HEK293 (cell line): ENCODE measurements around the gene RPL31.

ENCODE experiments used
- CTCF ChIA-PET: fragments of 350-600 bp; formaldehyde crosslinking; extraction: SDS; loops from one replicate; lab custom pipeline; 2021; ENCODE audit warnings: antibody characterized with exemption; lab: Yijun Ruan, JAX
- POLR2A ChIA-PET: fragments of 300-600 bp; formaldehyde crosslinking; extraction: SDS; loops from one replicate; lab custom pipeline; 2020; ENCODE audit warnings: antibody characterized with exemption, inconsistent platforms; lab: Yijun Ruan, JAX
- H3K27ac ChIP-seq: fragments of 200-500 bp; sonication (Bioruptor generic); 2 replicates; pipeline ENCODE4 v1.5.1; 2014; ENCODE audit warnings: low read depth, low read length, control low read depth, inconsistent platforms; ENCODE audit errors: extremely low read depth
- H3K36me3 ChIP-seq, 2 experiments: fragments of 200-500 bp in 1 of 2; sonication (Bioruptor generic) in 1 of 2; 1 replicate in 1 of 2; 2 replicates in 1 of 2; pipeline ENCODE4 v1.5.1; 2014 to 2017; ENCODE audit warnings: inconsistent platforms in 2 of 2, low read length in 2 of 2; ENCODE audit not compliant: control insufficient read depth in 2 of 2, insufficient read depth in 1 of 2
- H3K4me1 ChIP-seq: fragments of 200-500 bp; sonication (Bioruptor generic); 2 replicates; pipeline ENCODE4 v1.5.1; 2014; ENCODE audit warnings: mild to moderate bottlenecking, low read length, inconsistent platforms; ENCODE audit not compliant: control insufficient read depth, insufficient read depth
- H3K4me3 ChIP-seq: 2 replicates; pipeline ENCODE4 v1.5.1; 2011; ENCODE audit warnings: low read depth, mild to moderate bottlenecking, control low read depth, low read length, moderate library complexity
- H3K9me3 ChIP-seq: fragments of 200-500 bp; sonication (Bioruptor generic); 2 replicates; pipeline ENCODE4 v1.5.1; 2014; ENCODE audit warnings: low read depth, low read length, inconsistent platforms; ENCODE audit not compliant: control insufficient read depth, insufficient read depth
- BCL11A ChIP-seq: fragments of 450-650 bp; formaldehyde crosslinking; IDR thresholded peaks from 2 replicates; pipeline ENCODE4 v1.5.1; 2016; ENCODE audit warnings: low read depth, missing biosample characterization, missing genetic modification characterization
- BCL6B ChIP-seq: fragments of 450-650 bp; formaldehyde crosslinking; IDR thresholded peaks from 2 replicates; pipeline ENCODE4 v1.5.1; 2017; ENCODE audit warnings: missing biosample characterization, missing genetic modification characterization
- YY2 ChIP-seq: fragments of 450-650 bp; formaldehyde crosslinking; IDR thresholded peaks from 2 replicates; pipeline ENCODE4 v1.5.1; 2016; ENCODE audit warnings: missing biosample characterization, missing genetic modification characterization
- ZBTB49 ChIP-seq: fragments of 450-650 bp; formaldehyde crosslinking; IDR thresholded peaks from 2 replicates; pipeline ENCODE4 v1.5.1; 2016; ENCODE audit warnings: missing biosample characterization, missing genetic modification characterization, low read depth
- ZBTB7A ChIP-seq: fragments of 450-650 bp; formaldehyde crosslinking; IDR thresholded peaks from 2 replicates; pipeline ENCODE4 v1.5.1; 2016; ENCODE audit warnings: low read depth, missing biosample characterization, missing genetic modification characterization
- ZNF10 ChIP-seq: fragments of 450-650 bp; formaldehyde crosslinking; IDR thresholded peaks from 2 replicates; pipeline ENCODE4 v1.5.1; 2017; ENCODE audit warnings: missing biosample characterization, missing genetic modification characterization
- ZNF214 ChIP-seq: fragments of 450-650 bp; formaldehyde crosslinking; IDR thresholded peaks from 2 replicates; pipeline ENCODE4 v1.5.1; 2017; ENCODE audit warnings: missing biosample characterization, mild to moderate bottlenecking, missing genetic modification characterization, borderline replicate concordance
- ZNF426 ChIP-seq: fragments of 450-650 bp; formaldehyde crosslinking; IDR thresholded peaks from 2 replicates; pipeline ENCODE4 v1.5.1; 2017; ENCODE audit warnings: missing biosample characterization, missing genetic modification characterization, mild to moderate bottlenecking, inconsistent platforms, moderate library complexity
- ZNF433 ChIP-seq: fragments of 450-650 bp; formaldehyde crosslinking; IDR thresholded peaks from 2 replicates; pipeline ENCODE4 v1.5.1; 2016; ENCODE audit warnings: missing biosample characterization, missing genetic modification characterization, low read depth
- ZNF513 ChIP-seq: fragments of 450-650 bp; IDR thresholded peaks from 2 replicates; pipeline ENCODE4 v1.5.1; 2018; ENCODE audit warnings: missing biosample characterization, missing genetic modification characterization
- ZNF558 ChIP-seq: fragments of 450-650 bp; formaldehyde crosslinking; IDR thresholded peaks from 2 replicates; pipeline ENCODE4 v1.5.1; 2016; ENCODE audit warnings: missing biosample characterization, missing genetic modification characterization
- ZNF610 ChIP-seq: fragments of 450-650 bp; formaldehyde crosslinking; IDR thresholded peaks from 2 replicates; pipeline ENCODE4 v1.5.1; 2016; ENCODE audit warnings: missing biosample characterization, missing genetic modification characterization, borderline replicate concordance
- ZNF792 ChIP-seq: fragments of 450-650 bp; formaldehyde crosslinking; IDR thresholded peaks from 2 replicates; pipeline ENCODE4 v1.5.1; 2016; ENCODE audit warnings: missing biosample characterization, missing genetic modification characterization
- ZNF837 ChIP-seq: fragments of 450-650 bp; formaldehyde crosslinking; IDR thresholded peaks from 2 replicates; pipeline ENCODE4 v1.5.1; 2016; ENCODE audit warnings: missing biosample characterization, missing genetic modification characterization
- ZXDB ChIP-seq: fragments of 450-650 bp; formaldehyde crosslinking; IDR thresholded peaks from 2 replicates; pipeline ENCODE4 v1.5.1; 2016; ENCODE audit warnings: missing biosample characterization, missing genetic modification characterization
- TF ChIP-seq, protein P1 (sequence below): fragments of 450-650 bp; formaldehyde crosslinking; IDR thresholded peaks from 2 replicates; pipeline ENCODE4 v1.5.1; 2016; ENCODE audit warnings: missing biosample characterization, missing genetic modification characterization, borderline replicate concordance
- TF ChIP-seq, protein P2 (sequence below): fragments of 450-650 bp; formaldehyde crosslinking; IDR thresholded peaks from 2 replicates; pipeline ENCODE4 v1.5.1; 2016; ENCODE audit warnings: missing biosample characterization, missing genetic modification characterization

The RPL31 gene

DNA sequence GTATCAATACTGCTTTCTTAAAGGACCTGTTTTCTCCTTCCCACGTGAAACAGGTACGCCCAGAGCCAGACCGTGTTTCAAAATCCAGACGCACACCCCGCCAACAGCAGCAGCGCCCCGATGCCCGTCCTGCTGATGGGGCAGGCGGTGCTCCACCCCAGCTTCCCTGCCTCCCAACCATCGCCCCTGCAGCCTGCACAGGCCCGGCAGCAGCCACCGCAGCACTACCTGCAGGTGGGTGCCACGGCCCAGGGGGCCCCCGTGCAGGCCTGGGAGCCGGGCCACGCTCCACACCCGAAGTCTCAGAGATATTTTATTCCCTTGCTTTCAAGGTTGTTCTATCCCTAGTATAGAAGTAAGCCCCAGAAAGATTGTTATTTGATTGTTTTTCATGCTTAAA lies 8.8 kb upstream of the RPL31 start (continued):
- TF ChIP-seq, protein P1, sequence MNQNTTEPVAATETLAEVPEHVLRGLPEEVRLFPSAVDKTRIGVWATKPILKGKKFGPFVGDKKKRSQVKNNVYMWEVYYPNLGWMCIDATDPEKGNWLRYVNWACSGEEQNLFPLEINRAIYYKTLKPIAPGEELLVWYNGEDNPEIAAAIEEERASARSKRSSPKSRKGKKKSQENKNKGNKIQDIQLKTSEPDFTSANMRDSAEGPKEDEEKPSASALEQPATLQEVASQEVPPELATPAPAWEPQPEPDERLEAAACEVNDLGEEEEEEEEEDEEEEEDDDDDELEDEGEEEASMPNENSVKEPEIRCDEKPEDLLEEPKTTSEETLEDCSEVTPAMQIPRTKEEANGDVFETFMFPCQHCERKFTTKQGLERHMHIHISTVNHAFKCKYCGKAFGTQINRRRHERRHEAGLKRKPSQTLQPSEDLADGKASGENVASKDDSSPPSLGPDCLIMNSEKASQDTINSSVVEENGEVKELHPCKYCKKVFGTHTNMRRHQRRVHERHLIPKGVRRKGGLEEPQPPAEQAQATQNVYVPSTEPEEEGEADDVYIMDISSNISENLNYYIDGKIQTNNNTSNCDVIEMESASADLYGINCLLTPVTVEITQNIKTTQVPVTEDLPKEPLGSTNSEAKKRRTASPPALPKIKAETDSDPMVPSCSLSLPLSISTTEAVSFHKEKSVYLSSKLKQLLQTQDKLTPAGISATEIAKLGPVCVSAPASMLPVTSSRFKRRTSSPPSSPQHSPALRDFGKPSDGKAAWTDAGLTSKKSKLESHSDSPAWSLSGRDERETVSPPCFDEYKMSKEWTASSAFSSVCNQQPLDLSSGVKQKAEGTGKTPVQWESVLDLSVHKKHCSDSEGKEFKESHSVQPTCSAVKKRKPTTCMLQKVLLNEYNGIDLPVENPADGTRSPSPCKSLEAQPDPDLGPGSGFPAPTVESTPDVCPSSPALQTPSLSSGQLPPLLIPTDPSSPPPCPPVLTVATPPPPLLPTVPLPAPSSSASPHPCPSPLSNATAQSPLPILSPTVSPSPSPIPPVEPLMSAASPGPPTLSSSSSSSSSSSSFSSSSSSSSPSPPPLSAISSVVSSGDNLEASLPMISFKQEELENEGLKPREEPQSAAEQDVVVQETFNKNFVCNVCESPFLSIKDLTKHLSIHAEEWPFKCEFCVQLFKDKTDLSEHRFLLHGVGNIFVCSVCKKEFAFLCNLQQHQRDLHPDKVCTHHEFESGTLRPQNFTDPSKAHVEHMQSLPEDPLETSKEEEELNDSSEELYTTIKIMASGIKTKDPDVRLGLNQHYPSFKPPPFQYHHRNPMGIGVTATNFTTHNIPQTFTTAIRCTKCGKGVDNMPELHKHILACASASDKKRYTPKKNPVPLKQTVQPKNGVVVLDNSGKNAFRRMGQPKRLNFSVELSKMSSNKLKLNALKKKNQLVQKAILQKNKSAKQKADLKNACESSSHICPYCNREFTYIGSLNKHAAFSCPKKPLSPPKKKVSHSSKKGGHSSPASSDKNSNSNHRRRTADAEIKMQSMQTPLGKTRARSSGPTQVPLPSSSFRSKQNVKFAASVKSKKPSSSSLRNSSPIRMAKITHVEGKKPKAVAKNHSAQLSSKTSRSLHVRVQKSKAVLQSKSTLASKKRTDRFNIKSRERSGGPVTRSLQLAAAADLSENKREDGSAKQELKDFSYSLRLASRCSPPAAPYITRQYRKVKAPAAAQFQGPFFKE (tag by site-specific recombination): no peak
- no peak for TF ChIP-seq ZNF10 (tag by site-specific recombination)
- no peak for TF ChIP-seq YY2
- no peak for TF ChIP-seq ZNF214 (tag by site-specific recombination)
- TF ChIP-seq ZBTB49 (tag by site-specific recombination): no peak
- TF ChIP-seq ZNF433 (tag by site-specific recombination): no peak
- TF ChIP-seq ZBTB7A (tag by site-specific recombination): no peak
- TF ChIP-seq ZNF558: no peak
- TF ChIP-seq BCL11A (tag by site-specific recombination): no peak
- no peak for TF ChIP-seq ZNF513 (tag by site-specific recombination)
- no peak for TF ChIP-seq ZNF426
- TF ChIP-seq ZNF610 (tag by site-specific recombination): no peak
- no peak for TF ChIP-seq ZNF837 (tag by site-specific recombination)
- TF ChIP-seq BCL6B (tag by site-specific recombination): no peak

- Histone ChIP-seq H3K36me3 (peaks cover 0 to 9% of the 10 kb centered on the region in 2 experiments; a peak in 2 of 3 replicates), H3K27ac (no peak overlapping the region), H3K4me1 (no peaks in the 10 kb centered on the region), H3K4me3 (no peak overlapping the region), H3K9me3 (no peaks in the 10 kb centered on the region)
- TF ChIP-seq, protein P2, sequence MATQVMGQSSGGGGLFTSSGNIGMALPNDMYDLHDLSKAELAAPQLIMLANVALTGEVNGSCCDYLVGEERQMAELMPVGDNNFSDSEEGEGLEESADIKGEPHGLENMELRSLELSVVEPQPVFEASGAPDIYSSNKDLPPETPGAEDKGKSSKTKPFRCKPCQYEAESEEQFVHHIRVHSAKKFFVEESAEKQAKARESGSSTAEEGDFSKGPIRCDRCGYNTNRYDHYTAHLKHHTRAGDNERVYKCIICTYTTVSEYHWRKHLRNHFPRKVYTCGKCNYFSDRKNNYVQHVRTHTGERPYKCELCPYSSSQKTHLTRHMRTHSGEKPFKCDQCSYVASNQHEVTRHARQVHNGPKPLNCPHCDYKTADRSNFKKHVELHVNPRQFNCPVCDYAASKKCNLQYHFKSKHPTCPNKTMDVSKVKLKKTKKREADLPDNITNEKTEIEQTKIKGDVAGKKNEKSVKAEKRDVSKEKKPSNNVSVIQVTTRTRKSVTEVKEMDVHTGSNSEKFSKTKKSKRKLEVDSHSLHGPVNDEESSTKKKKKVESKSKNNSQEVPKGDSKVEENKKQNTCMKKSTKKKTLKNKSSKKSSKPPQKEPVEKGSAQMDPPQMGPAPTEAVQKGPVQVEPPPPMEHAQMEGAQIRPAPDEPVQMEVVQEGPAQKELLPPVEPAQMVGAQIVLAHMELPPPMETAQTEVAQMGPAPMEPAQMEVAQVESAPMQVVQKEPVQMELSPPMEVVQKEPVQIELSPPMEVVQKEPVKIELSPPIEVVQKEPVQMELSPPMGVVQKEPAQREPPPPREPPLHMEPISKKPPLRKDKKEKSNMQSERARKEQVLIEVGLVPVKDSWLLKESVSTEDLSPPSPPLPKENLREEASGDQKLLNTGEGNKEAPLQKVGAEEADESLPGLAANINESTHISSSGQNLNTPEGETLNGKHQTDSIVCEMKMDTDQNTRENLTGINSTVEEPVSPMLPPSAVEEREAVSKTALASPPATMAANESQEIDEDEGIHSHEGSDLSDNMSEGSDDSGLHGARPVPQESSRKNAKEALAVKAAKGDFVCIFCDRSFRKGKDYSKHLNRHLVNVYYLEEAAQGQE: no peak
- TF ChIP-seq ZXDB (tag by site-specific recombination) (no peak), ZNF792 (tag by site-specific recombination) (no peak)
- POLR2A ChIA-PET: no interaction called here
- CTCF ChIA-PET: interaction anchor here (0.6 kb wide), 2 partner anchors 176 to 385 kb away, joined by 3 to 4 read pairs; no protein-coding TSS in a partner anchor
Measured at GRCh38 chr2:100995309-100996075, 6.6 kb upstream of the RPL31 start.
